ENCODE data around the gene OR2V1.
"Not testable (repeated sequence)": the region's sequence is repeated elsewhere in the genome, so short reads cannot be mapped to it uniquely, and the experiment has no call there.

Gene OR2V1, protein sequence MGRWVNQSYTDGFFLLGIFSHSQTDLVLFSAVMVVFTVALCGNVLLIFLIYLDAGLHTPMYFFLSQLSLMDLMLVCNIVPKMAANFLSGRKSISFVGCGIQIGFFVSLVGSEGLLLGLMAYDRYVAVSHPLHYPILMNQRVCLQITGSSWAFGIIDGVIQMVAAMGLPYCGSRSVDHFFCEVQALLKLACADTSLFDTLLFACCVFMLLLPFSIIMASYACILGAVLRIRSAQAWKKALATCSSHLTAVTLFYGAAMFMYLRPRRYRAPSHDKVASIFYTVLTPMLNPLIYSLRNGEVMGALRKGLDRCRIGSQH

DNA sequence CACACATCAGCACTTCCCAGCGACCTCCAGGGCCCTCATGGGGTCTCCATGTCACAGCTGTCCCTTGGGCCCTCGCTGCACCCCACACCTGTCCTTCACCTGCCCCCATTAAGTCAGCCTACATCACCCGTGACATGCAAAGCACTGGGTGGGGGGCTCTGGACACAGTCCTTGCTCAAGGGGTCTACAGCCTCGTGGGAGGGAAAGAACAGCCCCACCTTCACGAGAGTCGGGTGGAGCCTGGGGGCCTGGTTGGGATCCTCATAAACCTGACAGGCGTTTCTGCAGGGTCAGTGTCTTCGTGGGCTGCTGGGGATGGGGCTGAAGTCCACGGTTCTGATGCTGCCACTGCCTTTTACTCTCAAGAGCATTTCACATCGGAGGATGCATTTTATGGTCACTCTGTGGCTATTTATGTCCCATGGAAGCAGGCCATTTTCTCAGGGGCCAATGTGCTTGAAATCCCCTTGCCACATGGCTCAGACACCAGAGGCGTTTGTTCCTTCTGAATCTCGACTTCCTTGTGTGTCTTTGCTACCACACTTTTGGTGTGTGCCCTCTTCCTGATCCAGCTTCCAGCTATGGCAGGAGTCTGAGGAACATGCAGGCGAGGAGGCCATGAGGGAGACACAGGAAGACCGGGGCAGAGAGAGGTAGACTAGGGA lies at the start of gene OR2V1:
Gene OR2V1, minus strand, starts transcription at position 338 of the 665 bp plus-strand sequence. CDS start 5,865 bp downstream, outside the sequence.
- no peak for DNase-seq

DNA sequence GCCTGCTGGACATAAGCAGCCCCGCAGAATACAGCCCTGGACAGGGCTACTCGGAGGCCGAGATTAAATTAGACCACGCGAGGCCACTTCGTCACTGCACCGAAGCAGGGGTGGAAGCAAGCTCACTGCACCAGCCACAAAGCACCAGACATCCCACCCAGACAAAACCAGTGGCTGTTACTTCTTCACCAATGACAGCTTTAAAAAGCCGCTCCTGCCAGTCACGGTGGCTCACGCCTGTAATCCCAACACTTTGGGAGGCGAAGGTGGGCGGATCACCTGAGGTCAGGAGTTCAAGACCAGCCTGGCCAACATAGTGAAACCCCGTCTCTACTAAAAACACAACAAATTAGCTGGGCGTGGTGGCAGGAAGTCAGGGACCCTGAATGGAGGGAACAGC lies 46.6 kb upstream of the OR2V1 start:
- not testable (repeated sequence) for DNase-seq

DNA sequence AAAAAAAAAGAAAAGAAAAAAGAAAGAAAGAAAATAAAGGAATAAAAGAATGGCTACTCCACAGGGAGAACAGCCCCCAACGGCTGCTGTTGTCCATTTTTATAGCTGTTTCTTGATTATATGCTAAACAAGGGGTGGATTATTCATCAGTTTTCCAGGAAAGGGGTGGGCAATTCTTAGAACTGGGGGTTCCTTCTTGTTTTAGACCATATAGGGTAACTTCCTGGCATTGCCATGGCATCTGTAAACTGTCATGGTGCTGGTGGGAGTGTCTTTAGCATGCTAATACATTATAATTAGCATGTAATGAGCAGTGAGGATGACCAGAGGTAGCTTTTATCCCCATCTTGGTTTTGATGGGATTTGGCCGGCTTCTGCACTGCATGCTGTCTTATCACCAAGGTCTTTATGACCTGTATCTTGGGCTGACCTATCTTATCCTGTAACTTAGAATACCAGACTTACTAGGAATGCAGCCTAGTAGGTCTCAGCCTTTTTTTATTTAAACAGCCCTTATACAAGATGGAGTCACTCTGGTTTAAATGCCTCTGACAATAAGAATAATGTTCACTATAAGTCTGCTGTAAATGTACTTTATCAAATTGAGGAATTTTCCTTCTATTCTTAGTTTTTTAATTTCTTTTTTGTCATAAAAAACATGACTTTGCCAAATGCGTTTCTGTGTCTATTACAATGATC lies 45.4 kb upstream of the OR2V1 start:
- DNase-seq, result no peak

DNA sequence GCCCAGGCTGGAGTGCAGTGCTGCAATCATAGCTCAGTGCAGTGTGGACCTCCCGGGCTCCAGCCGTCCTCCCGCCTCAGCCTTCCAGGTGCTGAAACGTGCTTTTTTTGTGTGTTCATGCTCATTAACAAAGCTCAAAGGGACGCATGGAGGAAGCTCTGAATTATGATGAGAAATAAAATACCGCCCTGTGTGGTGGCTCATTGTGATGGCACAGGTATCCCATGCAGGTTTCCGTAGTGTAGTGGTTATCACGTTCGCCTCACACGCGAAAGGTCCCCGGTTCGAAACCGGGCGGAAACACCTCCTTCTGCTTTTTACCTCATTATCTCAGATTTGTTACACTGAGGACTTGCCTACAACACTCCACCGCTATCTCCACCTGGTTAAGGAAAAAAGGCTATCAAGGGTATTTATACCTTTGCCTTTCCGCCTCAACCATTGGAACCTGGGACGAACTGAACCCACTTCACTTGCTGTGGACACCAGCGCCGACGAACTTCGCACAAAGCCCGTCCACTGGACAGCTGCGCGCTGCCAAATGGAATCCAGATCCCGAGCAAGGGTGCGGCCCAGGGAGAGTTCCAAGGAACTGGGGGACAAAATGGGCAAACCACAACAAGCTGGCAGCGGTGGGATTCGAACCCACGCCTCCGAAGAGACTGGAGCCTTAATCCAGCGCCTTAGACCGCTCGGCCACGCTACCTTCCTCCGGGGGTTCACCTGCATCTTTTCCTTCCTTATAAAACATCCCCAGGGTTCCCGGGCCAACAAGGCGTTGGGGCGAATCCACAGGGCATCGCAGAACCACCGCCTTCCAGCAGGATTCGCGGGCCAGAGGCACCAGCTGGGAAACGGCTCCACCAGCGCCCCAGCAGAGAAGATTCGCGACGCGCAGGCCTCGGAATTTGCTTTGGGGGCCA lies 42.7 kb upstream of the OR2V1 start:
- DNase-seq, result no peak

DNA sequence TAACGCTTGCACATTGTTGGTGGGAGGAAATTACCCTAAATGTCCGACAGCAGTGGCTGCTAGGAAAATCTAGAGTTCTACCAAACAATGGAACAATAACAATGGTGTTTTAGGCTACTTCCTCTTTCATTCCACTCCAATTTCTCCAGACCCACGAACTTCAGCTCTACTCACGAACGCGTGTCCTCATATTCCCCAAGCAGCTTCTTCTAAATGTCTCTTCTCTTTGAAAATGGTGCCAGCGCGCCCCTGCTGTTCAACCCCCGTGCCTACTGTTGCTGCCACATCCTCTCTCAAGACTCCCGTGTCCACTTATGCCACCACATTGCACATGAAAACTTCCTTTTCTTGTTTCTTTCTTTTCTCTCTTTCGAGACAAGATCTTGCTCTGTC lies 42.1 kb upstream of the OR2V1 start:
- no peak for DNase-seq

DNA sequence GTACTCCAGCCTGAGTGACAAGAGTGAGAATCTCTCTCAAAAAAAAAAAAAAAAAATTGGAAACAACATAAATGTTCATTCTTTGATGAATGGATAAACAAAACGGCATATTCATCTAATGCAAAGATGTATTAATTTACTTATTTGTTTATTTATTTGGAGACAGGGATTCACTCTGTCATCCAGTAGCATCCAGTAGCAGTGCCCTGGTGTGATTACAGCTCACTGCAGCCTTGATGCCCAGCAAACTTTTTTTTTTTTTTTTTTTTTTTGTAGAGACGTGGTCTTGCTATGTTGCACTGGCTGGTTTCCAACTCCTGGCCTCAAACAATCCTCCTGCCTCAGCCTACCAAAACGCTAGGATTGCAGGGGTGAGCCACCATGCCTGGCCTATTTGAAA lies 40.8 kb upstream of the OR2V1 start:
- DNase-seq, result no peak

DNA sequence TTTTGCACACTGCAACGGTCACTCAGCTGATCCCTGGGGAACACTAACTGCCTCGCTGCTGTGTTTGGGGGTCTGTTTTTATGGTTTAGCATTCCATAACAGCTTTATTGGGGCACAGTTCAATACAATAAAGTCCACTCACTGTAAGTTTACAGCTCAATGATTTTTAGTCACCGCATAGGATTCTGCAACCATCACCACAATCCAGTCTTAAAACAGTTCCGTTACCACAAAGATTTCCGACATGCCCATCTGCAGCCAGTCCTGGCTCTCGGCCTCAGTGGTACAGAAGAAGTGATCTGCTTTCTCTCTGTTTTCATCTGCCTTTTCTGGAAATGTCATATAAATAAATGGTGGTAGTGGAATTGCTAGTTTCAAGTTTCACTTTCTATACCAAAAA lies 40.0 kb upstream of the OR2V1 start:
- DNase-seq, result no peak

DNA sequence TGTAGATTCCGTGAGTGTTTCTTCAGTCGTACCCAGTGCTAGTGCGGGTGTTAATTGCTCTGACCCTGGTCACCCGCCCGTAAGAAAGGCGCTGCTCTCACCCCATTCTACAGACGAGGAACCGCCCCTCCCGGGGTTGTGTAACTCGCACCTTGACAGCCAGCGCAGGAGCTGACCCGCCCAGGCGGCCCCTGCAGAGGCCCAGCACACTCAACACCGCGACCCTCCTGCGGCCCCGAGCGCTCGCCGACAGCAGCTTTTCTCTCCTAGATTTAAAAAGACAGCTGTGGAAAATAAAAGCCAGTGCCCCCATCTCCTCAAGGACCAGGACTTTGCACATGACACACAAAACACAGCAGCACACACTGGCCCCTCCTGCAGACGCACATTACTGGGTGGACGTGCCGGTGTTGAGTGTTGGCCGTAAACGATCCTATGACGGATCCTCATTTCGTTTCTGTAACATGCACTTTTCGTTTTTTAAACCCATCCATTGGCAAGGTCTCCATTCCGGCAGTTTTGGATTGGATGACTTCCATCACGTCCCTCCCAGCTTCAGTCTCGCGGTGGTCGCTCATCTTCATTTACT lies 39.4 kb upstream of the OR2V1 start:
- DNase-seq, result no peak

DNA sequence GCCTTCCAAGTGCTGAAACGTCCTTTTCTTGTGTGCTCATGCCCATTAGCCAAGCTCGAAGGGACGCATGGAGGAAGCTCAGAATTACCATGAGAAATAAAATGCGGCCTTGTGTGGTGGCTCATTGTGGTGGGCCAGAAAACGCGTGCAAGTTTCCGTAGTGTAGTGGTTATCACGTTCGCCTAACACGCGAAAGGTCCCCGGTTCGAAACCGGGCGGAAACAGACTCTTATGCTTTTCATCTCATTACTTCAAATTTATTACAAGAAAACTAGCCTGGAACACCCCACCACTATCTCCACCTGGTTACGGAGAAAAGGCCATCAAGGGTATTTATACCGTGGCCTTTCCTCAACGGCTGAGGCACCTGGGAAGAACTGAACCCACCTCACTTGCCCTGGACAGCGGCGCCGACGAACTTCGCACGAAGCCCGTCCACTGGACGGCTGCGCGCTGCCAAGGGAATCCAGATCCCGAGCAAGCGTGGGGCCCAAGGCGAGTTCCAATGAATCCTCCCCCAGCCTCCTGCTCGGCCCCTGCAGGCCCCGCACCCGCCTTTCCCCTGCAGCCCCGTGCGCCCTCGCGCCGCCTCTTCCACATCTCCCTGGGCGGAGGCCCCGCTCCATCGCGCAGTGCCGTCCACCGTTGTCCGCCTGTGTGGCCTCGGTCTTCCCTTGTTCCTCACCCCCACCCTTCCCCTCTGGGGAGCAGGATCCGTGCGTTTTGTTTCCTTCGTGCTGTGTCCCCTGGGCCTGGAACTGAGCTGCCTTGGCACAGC lies 38.7 kb upstream of the OR2V1 start:
- not testable (repeated sequence) for DNase-seq

DNA sequence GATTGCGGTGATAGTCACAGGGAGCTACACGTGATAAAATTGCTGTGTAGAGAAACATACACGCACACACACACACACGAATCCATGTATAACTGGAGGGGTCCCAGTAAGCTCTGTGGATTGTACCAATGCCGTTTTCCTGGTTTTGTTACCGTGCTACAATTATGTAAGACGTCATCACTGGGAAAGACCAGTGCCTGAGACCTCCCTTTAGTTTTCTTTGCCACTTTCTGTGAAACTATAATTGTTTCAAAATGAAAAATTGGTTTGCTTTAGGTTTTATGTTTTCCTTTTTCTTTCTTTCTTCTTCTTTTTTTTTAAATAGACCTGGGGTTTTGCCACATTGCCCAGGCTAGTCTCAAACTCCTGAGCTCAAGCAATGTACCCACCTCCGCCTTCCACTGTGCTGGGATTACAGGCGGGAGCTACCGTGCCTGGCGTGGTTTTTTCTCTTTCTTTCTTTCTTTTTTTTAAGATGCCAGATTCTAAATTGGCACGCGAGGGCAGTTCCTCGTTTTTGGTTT lies 37.7 kb upstream of the OR2V1 start:
- no peak for DNase-seq

DNA sequence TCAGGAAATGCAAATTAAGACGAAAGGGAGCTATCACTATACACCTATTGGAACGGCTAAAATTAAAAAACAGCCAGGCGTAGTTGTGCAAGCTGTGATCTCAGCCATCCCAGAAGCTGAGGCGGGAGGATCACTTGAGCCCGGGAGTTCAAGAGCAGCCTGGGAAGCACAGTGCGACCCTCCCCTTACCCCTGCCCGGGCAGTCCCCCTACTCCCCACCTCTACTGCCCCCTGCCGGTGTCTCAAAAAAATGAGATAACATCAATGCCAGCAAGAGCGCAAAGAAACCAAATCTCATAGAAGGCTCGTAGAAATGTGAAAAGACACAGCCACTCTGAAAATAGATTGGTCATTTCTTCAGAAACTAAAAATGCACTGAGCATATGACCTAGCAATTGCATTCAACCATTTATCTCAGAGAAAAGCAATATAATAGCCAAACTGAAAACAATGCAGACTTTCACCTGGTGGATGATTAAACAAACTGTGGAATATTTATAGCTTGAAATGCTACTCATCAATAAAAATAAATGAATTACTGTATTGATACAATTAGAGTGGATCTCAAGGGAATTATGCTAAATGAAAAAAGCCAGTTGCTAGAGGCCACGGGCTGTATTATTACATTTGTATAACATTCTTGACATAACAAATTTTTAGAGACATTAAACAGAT lies 37.0 kb upstream of the OR2V1 start:
- DNase-seq, result no peak

DNA sequence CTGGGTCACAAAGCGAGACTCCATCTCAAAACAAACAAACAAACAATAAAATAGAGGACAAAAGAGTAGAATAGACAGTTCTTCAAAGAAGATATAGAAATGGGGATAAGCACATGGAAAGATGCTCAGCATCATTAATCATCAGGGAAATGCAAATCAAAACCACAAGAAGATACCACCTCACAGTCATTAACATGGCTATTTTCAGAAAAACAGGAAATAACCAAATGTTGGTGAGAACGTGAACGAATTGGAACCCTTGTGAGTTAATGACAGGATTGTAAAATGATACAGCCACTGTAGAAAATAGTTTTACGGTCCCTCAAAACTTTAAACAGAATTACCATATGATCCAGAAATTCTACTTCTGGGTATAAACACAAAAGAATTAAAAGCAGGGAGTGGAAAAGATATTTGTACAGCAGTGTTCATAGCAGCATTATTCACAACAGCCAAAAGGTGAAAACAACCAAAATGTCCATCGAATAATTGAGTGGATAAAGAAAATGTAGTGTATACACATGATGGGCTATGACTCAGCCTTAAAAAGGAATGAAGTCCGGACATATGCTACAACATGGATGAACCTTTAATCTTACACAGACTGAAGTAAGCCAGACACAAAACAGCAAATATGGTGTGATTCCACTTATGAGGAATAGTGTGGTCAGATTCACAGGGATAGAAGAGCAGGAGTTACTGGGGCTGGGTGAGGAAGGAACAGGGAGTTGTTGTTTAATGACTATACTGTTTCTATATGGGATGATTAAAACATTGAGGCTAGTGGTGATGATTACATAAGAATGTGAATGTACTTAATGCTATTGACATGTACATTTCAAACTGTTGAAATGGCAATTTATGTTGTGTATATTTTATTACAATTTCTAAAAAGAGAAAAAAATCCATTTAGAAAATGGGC lies 36.1 kb upstream of the OR2V1 start:
- no peak for DNase-seq

DNA sequence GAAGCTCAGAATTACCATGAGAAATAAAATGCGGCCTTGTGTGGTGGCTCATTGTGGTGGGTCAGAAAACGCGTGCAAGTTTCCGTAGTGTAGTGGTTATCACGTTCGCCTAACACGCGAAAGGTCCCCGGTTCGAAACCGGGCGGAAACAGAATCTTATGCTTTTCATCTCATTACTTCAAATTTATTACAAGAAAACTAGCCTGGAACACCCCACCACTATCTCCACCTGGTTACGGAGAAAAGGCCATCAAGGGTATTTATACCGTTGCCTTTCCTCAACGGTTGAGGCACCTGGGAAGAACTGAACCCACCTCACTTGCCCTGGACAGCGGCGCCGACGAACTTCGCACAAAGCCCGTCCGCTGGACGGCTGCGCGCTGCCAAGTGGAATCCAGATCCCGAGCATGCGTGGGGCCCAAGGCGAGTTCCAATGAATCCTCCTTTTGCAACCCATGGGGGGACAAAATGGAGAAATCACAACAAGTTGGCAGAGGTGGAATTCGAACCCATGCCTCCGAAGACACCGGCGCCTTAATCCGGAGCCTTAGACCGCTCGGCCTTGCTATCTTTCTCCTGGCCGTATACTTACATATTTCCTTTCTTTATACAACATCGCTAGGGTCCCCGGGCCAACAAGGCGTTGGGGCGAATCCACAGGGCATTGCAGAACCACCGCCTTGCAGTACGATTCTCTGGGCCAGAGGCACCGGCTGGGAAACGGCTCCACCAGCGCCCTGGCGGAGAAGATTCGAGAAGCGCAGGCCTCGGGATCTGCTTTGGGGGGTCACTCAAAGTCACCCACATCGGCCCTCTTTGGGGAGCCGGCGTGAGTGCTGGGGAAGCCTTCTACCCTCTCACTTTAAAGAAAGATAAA lies 33.3 kb upstream of the OR2V1 start:
- no peak for DNase-seq

DNA sequence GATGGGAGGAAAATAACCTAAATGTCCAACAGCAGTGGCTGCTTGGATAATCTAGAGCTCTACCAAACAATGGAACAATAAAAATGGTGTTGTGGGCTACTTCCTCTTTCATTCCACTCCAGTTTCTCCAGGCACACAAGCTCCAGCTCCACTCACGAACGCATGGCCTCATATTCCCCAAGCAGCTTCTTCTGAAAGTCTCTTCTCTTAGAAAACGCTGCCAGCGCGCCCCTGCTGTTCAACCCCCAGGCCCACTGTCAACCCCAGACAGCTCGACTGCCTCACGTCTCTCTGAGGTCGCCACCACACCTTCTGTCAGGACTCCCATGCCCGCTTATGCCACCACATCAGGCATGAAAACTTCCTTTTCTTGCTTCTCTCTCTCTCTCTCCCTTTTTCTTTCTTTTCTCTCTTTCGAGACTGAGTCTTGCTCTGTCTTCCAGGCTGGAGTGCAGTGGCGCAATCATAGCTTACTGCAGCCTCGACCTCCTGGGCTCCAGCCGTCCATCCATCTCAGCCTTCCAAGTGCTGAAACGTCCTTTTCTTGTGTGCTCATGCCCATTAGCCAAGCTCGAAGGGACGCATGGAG lies 32.6 kb upstream of the OR2V1 start:
- DNase-seq, result no peak

DNA sequence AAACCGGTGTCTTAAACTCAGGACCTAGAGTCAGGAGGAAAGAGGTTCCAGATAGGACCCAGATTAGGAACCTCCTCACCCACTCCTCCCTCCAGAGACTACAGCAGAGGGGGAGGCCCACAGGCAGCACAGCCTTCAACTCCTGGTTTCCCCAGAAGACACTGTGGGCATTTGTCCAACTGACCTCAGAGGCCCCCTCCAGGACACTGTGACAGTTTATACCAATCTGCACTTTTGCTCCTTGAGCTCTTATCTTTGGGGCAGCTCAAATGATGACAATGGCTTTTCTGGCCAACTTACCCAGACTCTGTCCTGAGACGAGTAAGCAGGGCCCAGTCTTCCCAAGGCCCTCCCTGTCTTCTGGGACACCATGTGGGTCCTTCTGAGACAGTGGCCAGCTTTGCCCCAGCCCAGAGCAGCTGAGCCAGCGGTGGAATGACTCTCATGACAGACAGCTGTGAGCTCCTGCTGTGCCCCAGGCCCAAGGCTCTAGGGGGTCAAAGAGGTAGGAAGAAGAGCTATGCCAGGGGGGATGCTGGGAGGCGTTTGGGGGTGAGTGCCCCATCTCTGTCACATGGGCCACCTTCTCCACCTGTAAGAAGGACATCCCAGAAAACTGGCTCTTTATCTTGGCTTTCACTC lies 30.7 kb upstream of the OR2V1 start:
- no peak for DNase-seq

DNA sequence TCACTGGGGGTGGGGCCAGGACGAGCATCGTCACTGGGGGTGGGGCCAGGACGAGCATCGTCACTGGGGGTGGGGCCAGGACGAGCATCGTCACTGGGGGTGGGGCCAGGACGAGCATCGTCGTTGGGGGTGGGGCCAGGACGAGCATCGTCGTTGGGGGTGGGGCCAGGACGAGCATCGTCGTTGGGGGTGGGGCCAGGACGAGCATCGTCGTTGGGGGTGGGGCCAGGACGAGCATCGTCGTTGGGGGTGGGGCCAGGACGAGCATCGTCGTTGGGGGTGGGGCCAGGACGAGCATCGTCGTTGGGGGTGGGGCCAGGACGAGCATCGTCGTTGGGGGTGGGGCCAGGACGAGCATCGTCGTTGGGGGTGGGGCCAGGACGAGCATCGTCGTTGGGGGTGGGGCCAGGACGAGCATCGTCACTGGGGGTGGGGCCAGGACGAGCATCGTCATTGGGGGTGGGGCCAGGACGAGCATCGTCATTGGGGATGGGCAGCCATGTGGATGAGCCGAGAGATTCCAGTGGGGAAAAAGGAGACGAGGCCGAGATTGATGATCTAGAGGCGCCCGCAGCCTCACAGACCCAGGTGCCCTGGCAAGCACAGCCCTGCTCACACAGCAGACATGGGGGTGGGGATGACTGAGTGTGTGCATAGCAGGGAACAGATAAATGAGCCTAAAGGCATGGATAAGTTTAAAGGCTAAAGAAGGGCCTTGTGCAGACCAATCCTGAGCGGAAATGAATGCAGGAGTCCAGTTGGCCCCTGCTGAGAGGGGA lies 30.0 kb upstream of the OR2V1 start:
- not testable (repeated sequence) for DNase-seq
